ENCODE results near the gene RABGEF1.
"Not testable (repeated sequence)": the region's sequence is repeated elsewhere in the genome, so short reads cannot be mapped to it uniquely, and the experiment has no call there.

Gene RABGEF1

GRCh38 chr7:66816658-66817057 is 76.1 kb downstream of the RABGEF1 start:
- DNase-seq = not testable (repeated sequence)

- DNase-seq = not testable (repeated sequence)
Measured at GRCh38 chr7:66817208-66817795, 76.8 kb downstream of the RABGEF1 start.

DNA sequence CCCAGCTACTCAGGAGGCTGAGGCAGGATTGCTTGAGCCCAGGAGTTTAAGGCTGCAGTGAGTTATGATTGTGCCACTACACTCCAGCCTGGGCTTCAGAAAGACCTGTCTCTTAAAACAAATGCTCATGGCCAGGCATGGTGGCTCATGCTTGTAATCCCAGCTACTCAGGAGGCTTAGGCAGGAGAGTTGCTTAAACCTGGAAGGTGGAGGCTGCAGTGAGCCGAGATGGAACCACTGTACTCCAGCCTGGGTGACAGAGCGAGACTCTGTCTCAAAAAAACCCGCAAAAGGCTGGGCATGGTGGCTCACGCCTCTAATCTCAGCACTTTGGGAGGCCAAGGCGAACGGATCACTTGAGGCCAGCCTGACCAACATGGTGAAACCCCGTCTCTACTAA is 77.4 kb downstream of the RABGEF1 start:
- DNase-seq = not testable (repeated sequence)

- no peak for DNase-seq
Measured at GRCh38 chr7:66824041-66824440, 83.5 kb downstream of the RABGEF1 start.

- DNase-seq = not testable (repeated sequence)
Measured at GRCh38 chr7:66825538-66825937, 85.0 kb downstream of the RABGEF1 start.

DNA sequence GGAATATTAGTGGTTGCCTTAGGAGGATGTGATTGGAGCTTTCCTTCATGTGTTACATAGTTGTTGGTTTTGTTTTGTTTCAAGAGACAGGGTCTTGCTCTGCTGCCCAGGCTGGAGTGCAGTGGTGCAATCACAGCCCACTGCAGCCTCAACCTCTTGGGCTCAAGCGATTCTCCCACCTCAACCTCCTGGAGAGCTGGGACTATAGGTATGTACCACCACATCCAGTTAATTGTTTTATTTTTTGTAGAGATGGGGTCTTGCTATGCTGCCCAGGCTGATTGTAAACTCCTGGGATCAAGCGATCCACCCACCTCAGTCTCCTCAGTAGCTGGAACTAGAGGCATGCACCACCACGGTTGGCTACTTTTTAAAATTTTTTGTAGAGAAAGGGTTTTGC is 86.1 kb downstream of the RABGEF1 start:
- DNase-seq = no peak

GRCh38 chr7:66830976-66831375 is 90.4 kb downstream of the RABGEF1 start:
- not testable (repeated sequence) for DNase-seq

- no peak for DNase-seq
Measured at GRCh38 chr7:66832531-66833351, 92.2 kb downstream of the RABGEF1 start.

- DNase-seq = no peak
Measured at GRCh38 chr7:66837007-66837406, 96.5 kb downstream of the RABGEF1 start.

GRCh38 chr7:66837661-66838060 is 97.1 kb downstream of the RABGEF1 start:
- no peak for DNase-seq

DNA sequence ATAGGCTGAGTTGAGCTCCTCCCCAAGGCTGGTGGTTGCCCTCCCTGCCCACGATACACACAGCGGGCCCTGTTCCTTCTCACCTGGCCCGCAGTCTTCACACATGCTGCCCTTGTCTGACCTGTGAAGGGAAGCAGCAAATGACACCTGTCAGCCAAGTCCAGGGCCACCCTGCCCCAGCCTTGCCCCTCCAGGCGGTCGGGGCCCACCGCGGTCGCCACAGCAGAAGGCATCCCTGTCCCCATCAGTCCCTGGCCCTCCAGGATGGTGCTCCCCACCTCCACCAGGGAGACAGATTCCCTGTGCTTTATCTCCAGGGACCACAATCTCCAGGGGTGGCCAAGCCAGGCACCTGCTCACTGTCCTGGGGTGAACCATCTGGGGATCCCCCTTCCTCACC is 99.3 kb downstream of the RABGEF1 start:
- no peak for DNase-seq

GRCh38 chr7:66840316-66840715 is 99.8 kb downstream of the RABGEF1 start:
- DNase-seq = no peak

DNA sequence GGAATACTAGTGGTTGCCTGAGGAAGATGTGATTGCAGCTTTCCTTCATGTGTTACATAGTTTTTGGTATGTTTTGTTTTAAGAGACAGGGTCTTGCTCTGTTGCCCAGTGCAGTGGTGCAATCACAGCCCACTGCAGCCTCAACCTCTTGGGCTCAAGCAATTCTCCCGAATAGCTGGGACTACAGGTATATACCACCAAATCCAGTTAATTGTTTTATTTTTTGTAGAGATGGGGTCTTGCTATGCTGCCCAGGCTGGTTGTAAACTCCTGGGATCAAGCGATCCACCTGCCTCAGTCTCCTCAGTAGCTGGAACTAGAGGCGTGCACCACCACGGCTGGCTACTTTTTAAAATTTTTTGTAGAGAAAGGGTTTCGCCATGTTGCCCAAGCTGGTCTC is 101.4 kb downstream of the RABGEF1 start:
- DNase-seq = no peak

DNA sequence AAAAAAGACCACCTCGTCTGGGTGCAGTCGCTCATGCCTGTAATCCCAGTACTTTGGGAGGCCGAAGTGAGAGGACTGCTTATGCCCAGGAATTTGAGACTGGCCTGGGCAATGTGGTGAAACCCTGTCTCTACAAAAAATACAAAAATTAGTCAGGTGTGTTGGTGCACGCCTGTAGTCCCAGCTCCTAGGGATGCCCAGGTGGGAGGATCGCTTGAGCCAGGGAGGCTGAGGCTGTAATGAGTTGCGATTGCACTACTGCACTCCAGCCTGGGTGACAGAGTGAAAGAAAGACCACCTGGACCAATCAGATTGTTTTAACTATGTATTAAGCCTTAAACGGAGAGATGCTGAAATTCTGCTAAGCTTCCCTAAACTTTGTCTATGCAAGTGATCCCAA is 103.0 kb downstream of the RABGEF1 start:
- DNase-seq = not testable (repeated sequence)

DNA sequence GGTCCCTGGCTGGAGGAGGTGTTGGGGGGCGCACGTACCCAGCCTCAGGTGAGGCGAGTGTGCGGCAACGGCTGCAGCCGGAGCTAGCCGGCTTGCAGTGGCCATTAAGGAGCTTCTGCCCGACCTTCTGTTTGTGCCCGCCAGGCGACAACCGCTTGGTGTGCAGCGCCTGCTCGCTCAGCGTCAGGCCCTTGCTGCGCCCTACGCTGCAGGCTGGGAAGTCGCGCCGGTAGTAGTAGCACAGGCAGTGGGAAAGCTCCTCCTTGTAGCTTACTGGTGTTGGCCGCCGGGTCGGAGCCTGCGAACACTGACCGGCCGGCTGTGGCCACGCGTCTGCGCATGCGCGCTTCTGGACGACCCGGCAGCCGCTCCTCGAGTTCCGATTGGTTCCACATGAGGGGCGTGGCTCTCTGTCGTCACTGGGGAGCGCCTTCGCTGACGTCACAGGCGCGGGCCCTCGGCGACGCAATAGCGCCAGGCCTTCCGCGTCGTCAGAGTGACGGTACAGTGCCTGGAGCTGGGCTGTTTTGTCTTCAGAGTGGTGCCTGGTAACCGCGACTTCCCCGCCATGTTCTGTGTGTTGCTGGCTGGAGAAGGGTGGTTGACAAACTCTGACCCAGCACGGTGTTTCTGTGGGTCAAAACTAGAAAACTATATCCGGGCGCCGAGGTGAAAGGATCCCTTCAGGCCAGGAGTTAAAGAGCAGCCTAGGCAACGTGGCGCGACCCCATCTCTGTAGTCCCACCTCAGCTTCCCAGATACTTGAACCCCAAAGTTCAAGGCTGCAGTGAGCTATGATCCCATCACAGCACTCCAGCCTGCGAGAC is 104.2 kb downstream of the RABGEF1 start:
- DNase-seq = peak; percentile 99

DNA sequence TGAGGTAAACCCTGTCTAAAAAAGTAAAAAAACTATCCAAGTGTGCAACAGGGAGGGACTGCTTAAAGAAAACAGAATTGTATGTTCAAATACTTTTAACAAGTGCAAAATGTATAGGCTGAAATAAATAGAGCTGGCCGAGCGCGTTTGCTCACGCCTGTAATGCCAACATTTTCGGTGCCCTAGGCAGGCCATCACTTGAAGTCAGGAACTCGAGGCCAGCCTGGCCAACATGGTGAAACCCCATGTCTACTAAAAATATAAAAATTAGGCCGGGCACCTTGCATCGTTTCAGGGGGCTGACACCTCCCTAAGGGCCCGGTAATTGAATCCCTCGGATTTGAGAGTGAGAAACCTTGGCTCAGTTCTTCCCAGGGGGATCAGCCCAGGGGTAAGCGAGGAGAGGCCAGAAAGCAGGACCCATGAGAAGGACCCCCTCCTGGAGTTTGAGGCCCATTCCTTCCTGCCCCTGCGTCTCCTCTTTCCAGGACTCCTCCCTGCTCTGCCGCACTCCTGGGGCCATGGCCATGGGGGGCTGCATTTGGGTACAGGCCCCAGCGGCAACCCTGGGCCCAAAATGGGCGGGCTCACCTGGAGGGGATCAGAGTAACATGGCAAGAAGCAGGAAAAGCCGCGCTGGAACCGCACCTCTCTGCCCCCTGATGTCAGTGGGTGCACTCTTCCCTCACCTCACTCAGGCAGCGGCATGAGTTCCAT is 105.0 kb downstream of the RABGEF1 start:
- no peak for DNase-seq

DNA sequence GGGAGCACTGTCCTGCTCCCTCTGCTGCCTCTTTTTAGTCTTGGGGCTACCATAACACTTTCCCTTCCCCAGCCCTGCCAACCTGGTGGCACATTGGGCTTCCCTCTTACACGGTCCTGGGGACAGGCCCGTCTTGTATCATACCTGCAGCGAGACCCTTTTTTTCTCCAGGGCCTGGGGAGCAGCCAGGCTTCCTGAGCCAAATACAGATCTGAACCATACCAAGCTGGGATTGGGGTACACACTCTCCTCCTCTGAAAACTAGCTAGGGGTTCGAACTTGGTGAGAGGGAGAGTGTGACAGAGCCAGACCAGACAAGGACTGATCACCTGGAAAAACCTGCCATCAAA is 105.5 kb downstream of the RABGEF1 start:
- DNase-seq = not testable (repeated sequence)

DNA sequence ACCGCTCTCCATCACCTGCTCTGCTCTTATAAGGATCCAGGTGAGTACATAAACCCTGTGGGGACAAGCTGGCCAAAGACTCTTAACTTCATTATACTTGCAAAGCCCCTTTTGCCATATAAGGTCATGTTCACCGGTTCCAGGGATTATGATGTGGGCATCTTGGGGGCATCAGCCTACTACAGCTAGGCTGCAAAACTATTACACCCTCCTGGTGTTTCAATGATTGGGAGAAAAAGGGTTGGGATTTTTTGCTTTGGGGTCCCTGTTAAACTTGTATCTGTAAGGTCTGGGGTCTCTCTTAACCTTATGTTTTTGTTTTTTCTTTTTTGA is 107.0 kb downstream of the RABGEF1 start:
- DNase-seq = not testable (repeated sequence)

- no peak for DNase-seq
Measured at GRCh38 chr7:66847879-66848790, 107.6 kb downstream of the RABGEF1 start.

GRCh38 chr7:66859339-66859738 is 118.8 kb downstream of the RABGEF1 start:
- no peak for DNase-seq

- peak; percentile 18 for DNase-seq
Measured at GRCh38 chr7:66859794-66860645, 119.5 kb downstream of the RABGEF1 start.

Measured in central memory CD4-positive, alpha-beta T cell (primary cell).